A549 (cell line): ENCODE data around the gene AHCYL2. TPM values are rescaled to one million over a fixed set of nuclear protein-coding genes. Genes with fewer than 3 reads are reported as not detected.
A peak's percentile ranks its signal among the peaks of the same experiment; 100 is the strongest.

ENCODE experiments used
- ATAC-seq, 2 experiments: fragments of 200-7000 bp in 1 of 2; fragments of >200 bp in 1 of 2; cut with Nextera tagmentation in 1 of 2; cut with Tn5 transposase in 1 of 2; 3 replicates each; pipeline versions ENCODE4 v1.8.0 to v1.9.1; 2018 to 2020; ENCODE audit warnings: mild to moderate bottlenecking in 1 of 2, moderate library complexity in 1 of 2
- CTCF ChIA-PET: fragments of 300-600 bp; sonication (Branson Sonifier 250); formaldehyde crosslinking; extraction: SDS; loops from one replicate; lab custom pipeline; 2021; ENCODE audit warnings: antibody characterized with exemption, inconsistent platforms; lab: Yijun Ruan, JAX
- POLR2A ChIA-PET: fragments of 350-600 bp; formaldehyde crosslinking; extraction: SDS; loops from one replicate; lab custom pipeline; 2021; ENCODE audit warnings: antibody characterized with exemption, inconsistent platforms; lab: Yijun Ruan, JAX
- DNase-seq, 2 experiments: peaks; one replicate each; pipeline versions ENCODE4 v3.0.0 to v3.0.0-alpha.2; 2011 to 2016; ENCODE audit warnings: low read depth in 1 of 2, low spot score in 1 of 2
- FAIRE-seq: peaks from 2 replicates; lab custom pipeline; 2011; peaks lifted over from hg19 to GRCh38; lab: Jason Lieb, UNC
- H3K27ac ChIP-seq, 2 experiments: fragments of >200 bp; sonication (Bioruptor Twin); formaldehyde crosslinking; 3 replicates each; pipeline ENCODE4 v1.5.1; 2016 to 2017
- H3K4me1 ChIP-seq: fragments of >200 bp; sonication (Bioruptor Twin); formaldehyde crosslinking; 3 replicates; pipeline ENCODE4 v1.6.1; 2016
- H3K4me2 ChIP-seq: fragments of >200 bp; sonication (Bioruptor Twin); formaldehyde crosslinking; 3 replicates; pipeline ENCODE4 v1.6.1; 2016
- H3K4me3 ChIP-seq: fragments of >200 bp; sonication (Bioruptor Twin); formaldehyde crosslinking; 3 replicates; pipeline ENCODE4 v1.5.1; 2016
- H3K9me3 ChIP-seq: fragments of >200 bp; sonication (Bioruptor Twin); formaldehyde crosslinking; 3 replicates; pipeline ENCODE4 v1.6.1; 2016
- CEBPB ChIP-seq, 2 experiments: fragments of >200 bp in 1 of 2; sonication (Bioruptor Twin) in 1 of 2; formaldehyde crosslinking in 1 of 2; IDR thresholded peaks; 2 replicates each; pipeline ENCODE4 v1.6.1; 2012 to 2016
- CHD2 ChIP-seq: fragments of 150-350 bp; IDR thresholded peaks from 2 replicates; pipeline ENCODE4 v1.6.1; 2014; ENCODE audit warnings: low read length; ENCODE audit not compliant: partially characterized antibody
- EP300 ChIP-seq, 2 experiments: fragments of >200 bp; sonication (Bioruptor Twin); formaldehyde crosslinking; IDR thresholded peaks; 2 replicates in 1 of 2; 3 replicates in 1 of 2; pipeline ENCODE4 v1.6.1; 2016 to 2017
- FOSL2 ChIP-seq, 2 experiments: fragments of 450-650 bp in 1 of 2; fragments of >200 bp in 1 of 2; sonication (Bioruptor Twin) in 1 of 2; formaldehyde crosslinking; IDR thresholded peaks; 2 replicates each; pipeline versions ENCODE4 v1.5.0 to v1.6.1; 2016 to 2020; ENCODE audit warnings: mild to moderate bottlenecking in 1 of 2, moderate library complexity in 1 of 2
- FOXS1 ChIP-seq: fragments of 250-450 bp; sonication (Bioruptor Pico); IDR thresholded peaks from 2 replicates; pipeline ENCODE4 v1.5.0; 2020; ENCODE audit warnings: mild to moderate bottlenecking, moderate library complexity
- HOXB13 ChIP-seq: fragments of 250-450 bp; sonication (Bioruptor Pico); IDR thresholded peaks from 2 replicates; pipeline ENCODE4 v1.5.0; 2020; ENCODE audit warnings: low read depth, mild to moderate bottlenecking, moderate library complexity
- MAZ ChIP-seq: fragments of 150-350 bp; IDR thresholded peaks from 2 replicates; pipeline ENCODE4 v1.6.1; 2014; ENCODE audit warnings: antibody characterized with exemption, low read depth, low read length, borderline replicate concordance
- NPAS2 ChIP-seq: fragments of 250-450 bp; sonication (Bioruptor Pico); IDR thresholded peaks from 2 replicates; pipeline ENCODE4 v1.8.0; 2022; ENCODE audit warnings: mild to moderate bottlenecking, moderate library complexity, borderline replicate concordance
- POLR2AphosphoS2 ChIP-seq: conservative IDR thresholded peaks from 2 replicates; pipeline ENCODE4 v1.6.1; 2012; ENCODE audit warnings: low read length, improper control_type of control experiment, inconsistent platforms
- RCOR1 ChIP-seq: fragments of 150-350 bp; IDR thresholded peaks from 2 replicates; pipeline ENCODE4 v1.6.1; 2014; ENCODE audit warnings: antibody characterized with exemption, low read length, low read depth
- SREBF2 ChIP-seq: fragments of 450-650 bp; IDR thresholded peaks from 2 replicates; pipeline ENCODE4 v1.6.1; 2014; ENCODE audit warnings: mild to moderate bottlenecking, moderate library complexity
- ZC3H11A ChIP-seq: fragments of 450-650 bp; IDR thresholded peaks from 2 replicates; pipeline ENCODE4 v1.6.1; 2014; ENCODE audit warnings: antibody characterized with exemption, mild to moderate bottlenecking
- WGBS: methylation state at CpG from one replicate; pipeline ENCODE4 v1.1.6; 2017; ENCODE audit errors: missing lambda C conversion rate; 5-methylcytosine and 5-hydroxymethylcytosine counted together
- polyA plus RNA-seq, 4 experiments: library from polyadenylated mRNA; depleted of rRNA in 3 of 4; stranded (reverse); fragments of >200 nt; fragmentation: RNase III in 1 of 4; extraction: RNeasy Plus Mini Kit Qiagen cat#74134 plus additional on column Dnase treatment in 1 of 4; gene quantifications; 2 replicates in 3 of 4; 3 replicates in 1 of 4; pipeline ENCODE4 v1.2.3, GENCODE V29; 2011 to 2017
- TF ChIP-seq, protein P1 (sequence below): IDR thresholded peaks from 2 replicates; pipeline ENCODE4 v1.6.1; 2012
- TF ChIP-seq, protein P2 (sequence below): fragments of >200 bp; sonication (Bioruptor Twin); formaldehyde crosslinking; IDR thresholded peaks from 3 replicates; pipeline ENCODE4 v1.5.1; 2016
- TF ChIP-seq, protein P3 (sequence below): fragments of 200-600 bp; sonication (generic); IDR thresholded peaks from 2 replicates; pipeline ENCODE4 v1.6.1; 2016; ENCODE audit warnings: antibody characterized with exemption, mild to moderate bottlenecking, moderate library complexity
- TF ChIP-seq, protein P4 (sequence below): IDR thresholded peaks from 2 replicates; pipeline ENCODE4 v1.6.1; 2012
- TF ChIP-seq, protein P5 (sequence below): fragments of 250-450 bp; sonication (Bioruptor Pico); IDR thresholded peaks from 2 replicates; pipeline ENCODE4 v1.5.0; 2021; ENCODE audit warnings: mild to moderate bottlenecking, moderate library complexity, borderline replicate concordance

Gene AHCYL2
- polyA plus RNA-seq, 2 of the 4 experiments (the other 2 are of a cell fraction), result 10.8 to 25.9 TPM

DNA sequence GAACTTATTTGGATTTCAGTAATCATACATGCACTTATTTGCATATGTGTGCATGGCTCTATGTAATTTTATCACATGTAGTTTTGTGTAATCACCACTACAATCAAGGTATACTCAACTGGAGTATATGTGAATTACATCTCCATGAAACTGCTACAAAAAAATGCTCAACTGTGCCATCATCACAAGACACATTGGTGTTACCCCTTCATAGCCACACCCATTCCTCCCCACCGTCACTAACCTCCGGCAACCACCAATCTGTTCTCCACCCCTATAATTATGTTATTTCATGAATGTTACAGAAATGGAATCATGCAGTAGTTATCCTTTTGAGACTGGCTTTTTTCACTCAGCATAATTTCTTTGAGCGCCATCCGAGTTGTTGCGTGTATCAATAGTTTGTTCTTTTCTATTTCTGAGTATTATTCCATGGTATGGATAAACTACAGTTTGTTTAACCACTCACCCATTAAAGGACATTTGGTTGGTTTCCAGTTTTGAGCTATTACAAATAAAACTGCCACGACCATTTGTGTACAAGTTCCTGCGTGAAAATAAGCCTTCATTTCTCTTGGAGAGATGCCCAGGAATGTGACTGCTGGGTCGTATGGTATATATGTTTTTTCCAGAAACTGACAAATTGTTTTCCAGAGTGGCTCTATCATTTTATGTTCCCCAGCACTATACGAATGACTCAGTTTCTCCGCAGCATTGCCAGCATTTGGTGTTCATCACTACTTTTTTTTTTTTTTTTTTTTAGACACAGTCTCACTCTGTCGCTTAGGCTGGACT is 47.7 kb upstream of the AHCYL2 start:
- no peak for FAIRE-seq
- WGBS, result 37% methylated on average over 11 of the region's 11 CpGs
- Histone ChIP-seq H3K4me3 (no peak overlapping the region), H3K4me2 (no peak overlapping the region), H3K4me1 (no peaks in the 10 kb centered on the region), H3K27ac (no peak overlapping the region)
- CTCF ChIA-PET, result interaction anchor here (0.6 to 1.6 kb wide), 5 partner anchors 11 to 1001 kb away, joined by 3 to 9 read pairs (median 3); partner anchors contain the start of gene SMO
- no peak for DNase-seq
- TF ChIP-seq, protein P1, sequence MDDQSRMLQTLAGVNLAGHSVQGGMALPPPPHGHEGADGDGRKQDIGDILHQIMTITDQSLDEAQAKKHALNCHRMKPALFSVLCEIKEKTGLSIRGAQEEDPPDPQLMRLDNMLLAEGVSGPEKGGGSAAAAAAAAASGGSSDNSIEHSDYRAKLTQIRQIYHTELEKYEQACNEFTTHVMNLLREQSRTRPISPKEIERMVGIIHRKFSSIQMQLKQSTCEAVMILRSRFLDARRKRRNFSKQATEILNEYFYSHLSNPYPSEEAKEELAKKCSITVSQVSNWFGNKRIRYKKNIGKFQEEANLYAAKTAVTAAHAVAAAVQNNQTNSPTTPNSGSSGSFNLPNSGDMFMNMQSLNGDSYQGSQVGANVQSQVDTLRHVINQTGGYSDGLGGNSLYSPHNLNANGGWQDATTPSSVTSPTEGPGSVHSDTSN, result no peak
- TF ChIP-seq EP300 (IDR thresholded peaks at IDR 0.05) (no peak), ZC3H11A (no peak), RCOR1 (no peak), FOXS1 (CRISPR knock-in tag) (no peak), CHD2 (no peak), SREBF2 (no peak), HOXB13 (CRISPR knock-in tag) (no peak), NPAS2 (CRISPR knock-in tag) (no peak)
- TF ChIP-seq, protein P2, sequence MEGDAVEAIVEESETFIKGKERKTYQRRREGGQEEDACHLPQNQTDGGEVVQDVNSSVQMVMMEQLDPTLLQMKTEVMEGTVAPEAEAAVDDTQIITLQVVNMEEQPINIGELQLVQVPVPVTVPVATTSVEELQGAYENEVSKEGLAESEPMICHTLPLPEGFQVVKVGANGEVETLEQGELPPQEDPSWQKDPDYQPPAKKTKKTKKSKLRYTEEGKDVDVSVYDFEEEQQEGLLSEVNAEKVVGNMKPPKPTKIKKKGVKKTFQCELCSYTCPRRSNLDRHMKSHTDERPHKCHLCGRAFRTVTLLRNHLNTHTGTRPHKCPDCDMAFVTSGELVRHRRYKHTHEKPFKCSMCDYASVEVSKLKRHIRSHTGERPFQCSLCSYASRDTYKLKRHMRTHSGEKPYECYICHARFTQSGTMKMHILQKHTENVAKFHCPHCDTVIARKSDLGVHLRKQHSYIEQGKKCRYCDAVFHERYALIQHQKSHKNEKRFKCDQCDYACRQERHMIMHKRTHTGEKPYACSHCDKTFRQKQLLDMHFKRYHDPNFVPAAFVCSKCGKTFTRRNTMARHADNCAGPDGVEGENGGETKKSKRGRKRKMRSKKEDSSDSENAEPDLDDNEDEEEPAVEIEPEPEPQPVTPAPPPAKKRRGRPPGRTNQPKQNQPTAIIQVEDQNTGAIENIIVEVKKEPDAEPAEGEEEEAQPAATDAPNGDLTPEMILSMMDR, result no peak
- TF ChIP-seq, protein P3, sequence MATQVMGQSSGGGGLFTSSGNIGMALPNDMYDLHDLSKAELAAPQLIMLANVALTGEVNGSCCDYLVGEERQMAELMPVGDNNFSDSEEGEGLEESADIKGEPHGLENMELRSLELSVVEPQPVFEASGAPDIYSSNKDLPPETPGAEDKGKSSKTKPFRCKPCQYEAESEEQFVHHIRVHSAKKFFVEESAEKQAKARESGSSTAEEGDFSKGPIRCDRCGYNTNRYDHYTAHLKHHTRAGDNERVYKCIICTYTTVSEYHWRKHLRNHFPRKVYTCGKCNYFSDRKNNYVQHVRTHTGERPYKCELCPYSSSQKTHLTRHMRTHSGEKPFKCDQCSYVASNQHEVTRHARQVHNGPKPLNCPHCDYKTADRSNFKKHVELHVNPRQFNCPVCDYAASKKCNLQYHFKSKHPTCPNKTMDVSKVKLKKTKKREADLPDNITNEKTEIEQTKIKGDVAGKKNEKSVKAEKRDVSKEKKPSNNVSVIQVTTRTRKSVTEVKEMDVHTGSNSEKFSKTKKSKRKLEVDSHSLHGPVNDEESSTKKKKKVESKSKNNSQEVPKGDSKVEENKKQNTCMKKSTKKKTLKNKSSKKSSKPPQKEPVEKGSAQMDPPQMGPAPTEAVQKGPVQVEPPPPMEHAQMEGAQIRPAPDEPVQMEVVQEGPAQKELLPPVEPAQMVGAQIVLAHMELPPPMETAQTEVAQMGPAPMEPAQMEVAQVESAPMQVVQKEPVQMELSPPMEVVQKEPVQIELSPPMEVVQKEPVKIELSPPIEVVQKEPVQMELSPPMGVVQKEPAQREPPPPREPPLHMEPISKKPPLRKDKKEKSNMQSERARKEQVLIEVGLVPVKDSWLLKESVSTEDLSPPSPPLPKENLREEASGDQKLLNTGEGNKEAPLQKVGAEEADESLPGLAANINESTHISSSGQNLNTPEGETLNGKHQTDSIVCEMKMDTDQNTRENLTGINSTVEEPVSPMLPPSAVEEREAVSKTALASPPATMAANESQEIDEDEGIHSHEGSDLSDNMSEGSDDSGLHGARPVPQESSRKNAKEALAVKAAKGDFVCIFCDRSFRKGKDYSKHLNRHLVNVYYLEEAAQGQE, result no peak
- TF ChIP-seq, protein P4, sequence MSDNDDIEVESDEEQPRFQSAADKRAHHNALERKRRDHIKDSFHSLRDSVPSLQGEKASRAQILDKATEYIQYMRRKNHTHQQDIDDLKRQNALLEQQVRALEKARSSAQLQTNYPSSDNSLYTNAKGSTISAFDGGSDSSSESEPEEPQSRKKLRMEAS, result no peak
- TF ChIP-seq, all 56 proteins: peak for 0
- POLR2A ChIA-PET, result no interaction called here
- H3K9me3 ChIP-seq, result no peaks in the 10 kb centered on the region
- ATAC-seq, result peak; percentile 54 to 55; a peak in 4 of 6 replicates

DNA sequence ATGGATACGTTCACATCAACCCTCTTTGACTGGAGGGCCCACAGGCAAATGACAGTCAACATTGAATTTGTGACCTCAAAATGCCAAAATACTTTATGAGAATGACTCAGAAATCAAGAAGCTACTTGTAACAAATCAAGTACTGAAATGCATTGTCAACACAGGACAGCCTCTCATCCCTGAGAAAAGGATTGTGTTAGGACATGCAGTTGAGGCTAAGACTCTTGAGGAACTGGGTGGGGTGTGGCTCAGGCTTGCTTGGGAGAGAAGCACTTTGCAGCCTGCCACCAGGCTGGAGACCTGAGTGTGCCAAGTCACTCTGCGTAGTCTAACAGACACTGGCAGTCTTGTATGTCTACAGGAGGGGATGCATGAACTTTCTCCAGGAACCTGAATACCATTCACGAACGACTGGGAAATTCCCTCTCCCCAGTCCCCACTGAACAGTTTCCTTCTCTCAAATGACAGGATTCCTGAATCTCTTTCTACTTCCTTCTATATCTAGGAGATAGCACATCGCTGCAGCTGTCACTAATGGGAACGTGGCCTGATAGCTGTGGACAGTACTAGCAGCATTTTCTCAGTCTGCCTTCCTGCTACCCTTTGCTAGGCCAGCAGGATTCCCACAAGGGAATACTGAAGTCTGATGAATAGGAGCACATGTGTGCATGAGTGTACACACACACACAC is 39.7 kb upstream of the AHCYL2 start:
- ChIA-PET POLR2A (no interaction called here), CTCF (interaction anchor here (2.0 kb wide), 1 partner anchor 33 kb away, joined by 4 read pairs; no protein-coding TSS in a partner anchor)
- no peak for TF ChIP-seq MAZ
- TF ChIP-seq, protein P5, sequence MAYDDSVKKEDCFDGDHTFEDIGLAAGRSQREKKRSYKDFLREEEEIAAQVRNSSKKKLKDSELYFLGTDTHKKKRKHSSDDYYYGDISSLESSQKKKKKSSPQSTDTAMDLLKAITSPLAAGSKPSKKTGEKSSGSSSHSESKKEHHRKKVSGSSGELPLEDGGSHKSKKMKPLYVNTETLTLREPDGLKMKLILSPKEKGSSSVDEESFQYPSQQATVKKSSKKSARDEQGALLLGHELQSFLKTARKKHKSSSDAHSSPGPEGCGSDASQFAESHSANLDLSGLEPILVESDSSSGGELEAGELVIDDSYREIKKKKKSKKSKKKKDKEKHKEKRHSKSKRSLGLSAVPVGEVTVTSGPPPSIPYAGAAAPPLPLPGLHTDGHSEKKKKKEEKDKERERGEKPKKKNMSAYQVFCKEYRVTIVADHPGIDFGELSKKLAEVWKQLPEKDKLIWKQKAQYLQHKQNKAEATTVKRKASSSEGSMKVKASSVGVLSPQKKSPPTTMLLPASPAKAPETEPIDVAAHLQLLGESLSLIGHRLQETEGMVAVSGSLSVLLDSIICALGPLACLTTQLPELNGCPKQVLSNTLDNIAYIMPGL, result no peak
- TF ChIP-seq POLR2AphosphoS2, result no peak
- no peak for TF ChIP-seq FOSL2 (IDR thresholded peaks at IDR 0.05)
- no peak for TF ChIP-seq FOSL2 (CRISPR knock-in tag; IDR thresholded peaks at IDR 0.05)
- no peak for TF ChIP-seq ZC3H11A
- TF ChIP-seq CEBPB (IDR thresholded peaks at IDR 0.05), result no peak
- Histone ChIP-seq H3K4me3 (no peak overlapping the region), H3K4me2 (no peak overlapping the region), H3K27ac (no peak overlapping the region), H3K4me1 (peaks cover 10% of the 10 kb centered on the region), H3K9me3 (no peaks in the 10 kb centered on the region)
- ATAC-seq, result no peak
- WGBS, result 83% methylated on average over 6 of the region's 6 CpGs
- DNase-seq, result no peak
- no peak for FAIRE-seq
